Psoas muscle (tissue), 8 donors: ENCODE measurements around the gene TOMM40L. TPM values are rescaled to one million over a fixed set of nuclear protein-coding genes. Genes with fewer than 3 reads are reported as not detected.
"Not testable (repeated sequence)": the region's sequence is repeated elsewhere in the genome, so short reads cannot be mapped to it uniquely, and the experiment has no call there.

Experiments used
- ATAC-seq, 4 donors: fragments of 200-7000 bp; cut with Tn5 transposase; one replicate each; pipeline ENCODE4 v1.9.1; 2020; ENCODE audit warnings: moderate library complexity in 3 of 4, mild to moderate bottlenecking in 2 of 4
- DNase-seq, 2 donors: peaks; one replicate each; pipeline ENCODE4 v3.0.0-alpha.2; 2020
- H3K27ac ChIP-seq: fragments of 200-600 bp; one replicate; pipeline ENCODE4 v1.8.0; 2022
- H3K27me3 ChIP-seq, 3 donors: fragments of 200-600 bp in 1 of 3; one replicate each; pipeline versions ENCODE4 v1.6.1 to v1.8.0; 2013 to 2022; ENCODE audit warnings: low read length in 2 of 3, mild to moderate bottlenecking in 2 of 3, moderate library complexity in 1 of 3; ENCODE audit not compliant: insufficient read depth in 3 of 3
- H3K36me3 ChIP-seq, 2 donors: fragments of 200-600 bp in 1 of 2; one replicate each; pipeline versions ENCODE4 v1.6.1 to v1.8.0; 2013 to 2022; ENCODE audit warnings: low read depth in 1 of 2, mild to moderate bottlenecking in 1 of 2, moderate library complexity in 1 of 2; ENCODE audit not compliant: insufficient read depth in 1 of 2
- H3K4me1 ChIP-seq: fragments of 200-600 bp; one replicate; pipeline ENCODE4 v1.8.0; 2022
- H3K4me3 ChIP-seq: fragments of 200-600 bp; one replicate; pipeline ENCODE4 v1.8.0; 2022; ENCODE audit warnings: mild to moderate bottlenecking
- H3K9me3 ChIP-seq: fragments of 200-600 bp; one replicate; pipeline ENCODE4 v1.8.0; 2022
- CTCF ChIP-seq: fragments of 200-600 bp; IDR thresholded peaks from one replicate; pipeline ENCODE4 v1.8.0; 2022; ENCODE audit warnings: antibody characterized with exemption
- WGBS, 3 donors: extraction: QIAGEN DNeasy Blood & Tissue Kit; methylation state at CpG; one replicate each; pipeline versions ENCODE4 v1.1.6 to v1.1.7; 2013; 5-methylcytosine and 5-hydroxymethylcytosine counted together
- intact Hi-C, 2 donors: fragments of 100-400 bp; cut with DNase I; formaldehyde crosslinking; loops; one replicate each; pipeline versions ENCODE4 v1.11.0 to v1.14.2; 2022
- polyA plus RNA-seq, 3 donors: library from polyadenylated mRNA; stranded (reverse); fragments of 200-250 nt; gene quantifications; one replicate each; pipeline ENCODE4 v1.2.3, GENCODE V29; 2013
- total RNA-seq, 4 donors: library from RNA; stranded (reverse); fragmentation: NEBNext Ultra II Directional in 2 of 4; extraction: Animal tissue kit (Norgen Biotek cat#: 25700) in 2 of 4; gene quantifications; one replicate each; pipeline versions ENCODE4 v1.2.1 to v1.2.4, GENCODE V29; 2021 to 2023
- donor health status: healthy with polysubstance abuse.
- donor health status: DM: no; HTN: no; CAD: no; lungs with moderate emphysema.
- donor health status: Bipolar disorder and iron deficiency.
- donor health status: healthy.
- donor health status: DM: yes; HTN: yes; CAD: no.
- donor health status: DM: no; HTN: no; CAD: no.
- donor health status: DM: no; HTN: no; CAD: no.
- donor health status: DM: yes; HTN: yes; CAD: no.

The TOMM40L gene
- total and polyA plus RNA-seq, 7 donors: 10.0 to 39.2 (median 27.9) TPM

GRCh38 chr1:161223805-161224694, 1.8 kb upstream of the TOMM40L start:
- Histone ChIP-seq H3K27me3 (no peaks in the 10 kb centered on the region), H3K27ac (no peak overlapping the region), H3K4me1 (peaks cover 12% of the 10 kb centered on the region), H3K9me3 (no peaks in the 10 kb centered on the region), H3K4me3 (no peak overlapping the region), H3K36me3 (peaks cover 5 to 13% of the 10 kb centered on the region in 2 donors)
- intact Hi-C loops: no loop called here
- ATAC-seq (no peak), DNase-seq (no peak)
- no peak for TF ChIP-seq CTCF
- 90 to 95% (median 95%) methylated on average over 7 of the region's 7 CpGs for WGBS, 3 donors

- intact Hi-C loops: loop anchor here (5.0 kb wide), 3 partner anchors 68 to 158 kb away; partner anchors contain the start of gene SDHC (in 1 of the 2)
- Histone ChIP-seq H3K4me1 (peaks cover 12% of the 10 kb centered on the region), H3K27ac (peak overlapping the region; percentile 61), H3K36me3 (peaks cover 5 to 20% of the 10 kb centered on the region in 2 donors)
- H3K9me3 ChIP-seq, ATAC-seq, H3K4me3 ChIP-seq, DNase-seq, H3K27me3 ChIP-seq: not testable (repeated sequence)
- WGBS, 3 donors: 83 to 88% (median 85%) methylated on average over 11 to 13 of the region's 13 CpGs
Observed at GRCh38 chr1:161224695-161225087, 1.2 kb upstream of the TOMM40L start.

GRCh38 chr1:161225178-161225533, 704 bp upstream of the TOMM40L start:
- Histone ChIP-seq H3K9me3 (no peaks in the 10 kb centered on the region), H3K4me3 (peak overlapping the region; percentile 36), H3K27ac (peak overlapping the region; percentile 61), H3K36me3 (peaks cover 7 to 24% of the 10 kb centered on the region in 2 donors), H3K27me3 (no peaks in the 10 kb centered on the region), H3K4me1 (peaks cover 12% of the 10 kb centered on the region)
- DNase-seq: no peak
- 40 to 57% (median 43%) methylated on average over 7 of the region's 7 CpGs for WGBS, 3 donors
- TF ChIP-seq CTCF: no peak
- intact Hi-C loops: loop anchor here (5.0 kb wide), 3 partner anchors 67 to 157 kb away; partner anchors contain the start of gene SDHC (in 1 of the 2)
- no peak for ATAC-seq

GRCh38 chr1:161226320-161226711, 456 bp downstream of the TOMM40L start:
- ATAC-seq: peak in 1 of 4 donors; percentile 6
- peaks cover 12% of the 10 kb centered on the region for H3K4me1 ChIP-seq
- no peaks in the 10 kb centered on the region for H3K27me3 ChIP-seq
- TF ChIP-seq CTCF: no peak
- no peaks in the 10 kb centered on the region for H3K9me3 ChIP-seq
- H3K27ac ChIP-seq: peak overlapping the region; percentile 77
- peak overlapping the region; percentile 85 for H3K4me3 ChIP-seq
- peak in 1 of 2 donors; percentile 54 for DNase-seq
- H3K36me3 ChIP-seq: peaks cover 8 to 32% of the 10 kb centered on the region in 2 donors
- 7 to 13% (median 8%) methylated on average over 14 to 15 of the region's 15 CpGs for WGBS, 3 donors
- intact Hi-C loops: loop anchor here (2.0 to 5.0 kb wide), 4 partner anchors 66 to 156 kb away; partner anchors contain the start of gene SDHC (in 1 of the 2)

- ATAC-seq: no peak
- no peaks in the 10 kb centered on the region for H3K27me3 ChIP-seq
- H3K4me3 ChIP-seq: peak overlapping the region; percentile 85
- peak overlapping the region; percentile 77 for H3K27ac ChIP-seq
- H3K4me1 ChIP-seq: peaks cover 12% of the 10 kb centered on the region
- intact Hi-C loops: loop anchor here (2.0 to 5.0 kb wide), 4 partner anchors 66 to 156 kb away; partner anchors contain the start of gene SDHC (in 1 of the 2)
- peaks cover 8 to 32% of the 10 kb centered on the region in 2 donors for H3K36me3 ChIP-seq
- no peak for TF ChIP-seq CTCF
- no peaks in the 10 kb centered on the region for H3K9me3 ChIP-seq
- no peak for DNase-seq
- 43 to 59% (median 49%) methylated on average over 3 of the region's 3 CpGs for WGBS, 3 donors
Observed at GRCh38 chr1:161226759-161227158, 899 bp downstream of the TOMM40L start.
